ENCODE measurements around the gene KDM1B.

The KDM1B gene

DNA sequence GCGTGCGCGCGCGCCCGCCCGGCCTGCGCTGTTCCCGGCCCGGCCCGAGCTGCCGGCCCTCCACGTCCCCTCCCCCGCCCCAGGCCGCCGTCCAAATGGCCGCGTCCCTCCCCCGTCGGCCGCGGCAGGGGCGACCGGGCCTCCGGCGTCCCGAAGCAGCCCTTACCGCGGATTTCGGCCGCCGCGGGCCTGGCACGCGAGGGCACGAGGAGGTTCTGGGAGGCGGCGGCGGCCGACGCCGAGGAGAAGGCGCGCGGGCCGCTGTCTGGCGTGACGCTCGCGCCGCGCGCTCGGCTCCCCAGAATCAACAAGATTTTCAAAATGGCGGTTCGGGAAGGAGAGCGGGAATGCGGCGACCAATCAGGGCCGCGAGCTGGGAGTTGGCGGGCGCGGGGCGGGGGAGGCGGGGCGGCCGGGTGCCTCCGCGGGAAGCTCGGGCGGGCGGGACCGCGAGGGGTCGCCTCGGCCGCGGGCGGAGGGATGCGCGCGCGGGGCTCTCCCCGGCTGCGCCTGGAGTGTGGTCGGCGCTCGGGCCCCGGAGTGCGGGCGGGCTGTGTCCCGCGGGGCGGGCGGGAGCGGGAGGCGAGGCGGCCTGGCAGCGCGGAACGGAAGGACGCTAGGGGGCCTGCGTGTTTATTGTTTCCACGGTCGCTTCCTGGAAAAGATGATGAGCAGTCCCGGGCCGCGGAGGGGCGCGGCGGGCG is 109.1 kb downstream of the KDM1B start, which contains the start of gene DEK:
DEK (minus strand) TSS at position 312 of the 704 bp plus-strand sequence. CDS start 543 bp downstream, outside the sequence.
- DNase-seq: peak; percentile 65 to 81 (median 76)

DNA sequence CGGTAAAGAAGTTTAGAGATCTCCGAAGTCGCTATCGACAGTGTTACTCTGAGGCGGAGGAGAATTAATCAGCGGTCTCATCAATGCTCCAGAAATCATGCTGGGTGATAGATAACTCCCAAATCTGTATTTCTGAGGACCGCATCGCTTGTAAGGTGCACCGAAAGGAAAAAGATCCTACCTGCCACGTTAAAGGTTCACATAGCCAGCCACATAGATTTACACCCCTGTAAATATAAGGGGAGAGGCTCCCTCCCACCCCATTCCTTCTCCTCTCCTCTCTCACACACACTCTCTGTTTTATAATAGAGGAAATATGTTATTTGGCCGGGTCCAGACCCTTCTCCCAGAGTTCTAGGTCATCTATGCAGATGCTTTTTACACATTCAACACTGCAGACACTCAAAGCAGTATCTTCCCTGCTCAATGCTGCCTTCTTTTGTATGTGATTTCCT is 109.7 kb downstream of the KDM1B start:
- DNase-seq: no peak

DNA sequence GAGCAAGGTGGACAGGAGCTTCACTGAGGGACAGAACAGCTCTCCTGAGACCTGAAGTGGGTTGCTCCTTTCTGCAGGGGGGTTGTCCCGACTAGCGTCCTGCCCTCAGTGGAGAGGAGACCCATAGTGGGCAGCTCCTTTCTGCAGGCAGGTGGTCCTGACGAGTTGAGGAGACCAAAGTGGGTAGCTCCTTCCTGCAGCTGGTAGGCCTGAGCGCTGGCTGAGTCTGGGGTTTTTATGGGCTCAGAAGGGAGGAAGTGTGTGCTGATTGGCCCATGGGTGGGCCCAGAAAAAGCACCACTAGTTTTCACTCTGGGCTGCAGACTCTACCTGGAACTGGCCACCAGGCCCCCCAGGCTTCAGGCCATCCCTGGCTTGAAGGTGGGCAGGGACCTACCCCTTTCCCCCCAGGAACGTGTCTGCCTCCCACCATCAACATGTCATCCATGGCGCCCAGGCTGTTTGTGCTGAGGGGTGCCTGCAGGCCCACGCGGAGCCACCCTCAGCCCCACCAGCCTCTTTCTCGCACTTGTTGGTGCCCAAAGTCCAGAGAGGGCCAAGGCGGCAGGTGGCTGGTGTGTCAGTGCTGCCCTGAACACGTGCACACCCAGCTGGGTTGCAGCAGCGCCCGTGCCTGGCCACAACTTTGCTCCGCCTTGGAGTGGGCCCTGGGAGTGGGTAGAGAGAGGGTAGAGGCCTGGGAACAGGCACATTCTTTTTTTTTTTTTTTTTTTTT is 110.7 kb downstream of the KDM1B start:
- no peak for DNase-seq

DNA sequence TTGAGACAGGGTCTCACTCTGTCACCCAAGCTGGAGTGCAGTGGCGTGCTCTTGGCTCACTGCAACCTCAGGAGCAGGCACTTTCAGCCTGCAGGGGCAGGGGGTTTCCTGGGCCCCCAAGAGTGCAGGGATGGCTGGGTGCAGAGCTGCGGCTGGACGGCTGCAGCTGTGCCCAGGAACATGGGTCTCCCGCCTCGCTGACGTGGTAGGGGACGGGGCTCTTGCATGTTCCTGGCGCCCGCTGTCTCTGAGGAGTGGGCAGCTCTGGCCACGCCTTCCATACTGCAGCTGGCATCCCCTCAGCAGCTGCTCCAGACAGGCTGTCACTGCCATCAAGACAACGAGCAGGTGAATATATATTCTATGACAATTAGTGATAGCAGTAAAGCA is 111.3 kb downstream of the KDM1B start:
- DNase-seq: no peak

DNA sequence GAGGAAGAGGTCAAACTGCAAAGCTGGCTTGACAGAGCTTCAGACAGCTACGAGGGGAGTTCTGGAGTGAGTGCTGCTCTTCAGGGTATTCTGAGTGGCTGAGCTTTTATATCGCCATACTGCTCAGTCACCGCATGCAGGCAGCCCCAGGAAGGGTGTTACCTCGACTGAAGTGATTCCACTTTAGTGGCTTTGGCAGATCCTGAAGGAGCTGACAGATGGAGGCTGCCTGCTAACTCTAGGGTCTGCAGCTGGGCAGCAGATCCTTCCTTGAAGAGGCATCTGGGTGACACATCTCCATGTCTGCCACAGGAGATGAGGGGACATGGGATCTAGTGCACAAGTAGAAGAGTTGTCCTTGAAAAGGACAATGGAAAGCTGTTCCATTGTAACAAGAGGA is 112.8 kb downstream of the KDM1B start:
- no peak for DNase-seq

DNA sequence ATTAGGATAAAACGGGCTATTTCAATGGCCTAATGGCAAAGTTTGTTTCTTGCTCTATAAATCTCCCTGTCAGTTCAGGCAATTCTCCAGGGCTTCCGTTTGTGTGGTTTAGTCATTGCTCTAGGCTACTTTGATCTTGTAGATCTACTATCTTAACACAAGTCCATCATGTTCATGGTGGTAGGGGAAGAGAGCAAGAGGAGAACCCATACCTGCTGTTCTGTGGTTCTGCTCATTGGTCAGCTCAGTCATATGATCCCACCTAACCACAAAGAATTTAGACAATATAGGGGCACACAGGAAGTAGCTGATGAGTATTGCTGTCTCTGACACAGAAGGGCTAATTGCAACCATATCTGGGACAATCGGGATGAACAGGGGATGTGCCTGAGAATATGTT is 114.0 kb downstream of the KDM1B start:
- DNase-seq: peak in 1 of 5 donors; percentile 14

DNA sequence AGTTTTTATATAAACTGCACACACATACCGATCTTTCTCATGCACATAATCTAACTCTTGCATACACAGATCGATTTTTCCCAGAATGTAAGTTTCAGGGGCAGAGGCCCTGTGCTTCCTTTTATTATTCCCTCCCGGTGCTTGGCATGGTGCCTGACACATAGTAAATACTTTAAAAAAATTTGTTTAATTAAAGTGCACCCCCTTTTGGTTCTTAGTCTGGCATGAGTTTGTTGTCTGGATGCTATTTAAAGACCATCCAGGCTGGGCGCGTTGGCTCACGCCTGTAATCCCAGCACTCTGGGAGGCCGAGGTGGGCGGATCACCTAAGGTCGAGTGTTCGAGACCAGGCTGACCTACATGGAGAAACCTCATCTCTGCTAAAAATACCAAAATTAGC is 114.5 kb downstream of the KDM1B start:
- no peak for DNase-seq

DNA sequence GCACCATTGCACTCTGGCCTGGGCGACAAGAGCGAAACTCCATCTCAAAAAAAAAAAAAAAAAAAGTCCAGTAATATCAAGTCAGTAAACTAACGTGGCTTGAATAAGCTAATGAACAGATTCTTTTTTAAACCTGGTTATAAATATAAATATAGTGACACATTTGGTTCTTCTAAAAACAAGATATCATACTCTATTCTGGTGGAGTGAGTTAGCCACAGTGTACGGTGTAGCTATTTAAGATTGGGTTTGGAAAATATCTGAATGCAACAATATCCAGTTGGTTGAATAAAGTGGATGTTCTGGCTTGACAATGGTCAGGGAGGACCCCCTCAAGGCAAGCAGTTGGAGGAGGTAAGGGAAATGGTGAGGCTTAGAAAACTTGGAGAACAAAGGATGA is 115.0 kb downstream of the KDM1B start:
- DNase-seq: no peak

All from T-helper 1 cell (primary cell).